ENCODE measurements around the gene TBC1D10A.

GRCh38 chr22:30262112-30262511 is 64.6 kb downstream of the TBC1D10A start:
- TF ChIP-seq CTCF (IDR thresholded peaks at IDR 0.05), result no peak
- TF ChIP-seq SP1 (CRISPR knock-in tag; conservative IDR thresholded peaks at IDR 0.05), result no peak
- TF ChIP-seq ZSCAN18 (CRISPR knock-in tag; IDR thresholded peaks at IDR 0.05), result no peak
- no peak for TF ChIP-seq PRDM15 (CRISPR knock-in tag; IDR thresholded peaks at IDR 0.05)
- no peak for TF ChIP-seq ZNF396 (CRISPR knock-in tag; IDR thresholded peaks at IDR 0.05; ENCODE audit: borderline replicate concordance)
- no peak for TF ChIP-seq ZBTB43 (CRISPR knock-in tag; IDR thresholded peaks at IDR 0.05)
- TF ChIP-seq ZNF416 (CRISPR knock-in tag; IDR thresholded peaks at IDR 0.05), result no peak
- TF ChIP-seq ATF3 (CRISPR knock-in tag; conservative IDR thresholded peaks at IDR 0.05), result no peak
- no peak for TF ChIP-seq SMAD4 (CRISPR knock-in tag; IDR thresholded peaks at IDR 0.05)
- no peak for TF ChIP-seq HMGXB4 (CRISPR knock-in tag; IDR thresholded peaks at IDR 0.05)
- TF ChIP-seq ATF1 (CRISPR knock-in tag; IDR thresholded peaks at IDR 0.05), result no peak
- TF ChIP-seq NFYB (CRISPR knock-in tag; conservative IDR thresholded peaks at IDR 0.05; ENCODE audit: low read depth), result no peak
- TF ChIP-seq FOXK1 (CRISPR knock-in tag; IDR thresholded peaks at IDR 0.05), result no peak
